ENCODE measurements around the gene PAK1. TPM values are rescaled to one million over a fixed set of nuclear protein-coding genes. Genes with fewer than 3 reads are reported as not detected.

PAK1 gene
- total and polyA plus RNA-seq, 7 experiments from 2014 or later: 15.5 to 67.2 (median 23.2) TPM

- DNase-seq: no peak
- CTCF ChIA-PET: no interaction called here
- Mint-ChIP-seq H3K27ac (peak overlapping the region in 2 of 9 donors; percentile 3 to 59), H3K27me3 (no peaks in the 10 kb centered on the region), H3K9me3 (no peaks in the 10 kb centered on the region), H3K36me3 (no peaks in the 10 kb centered on the region), H3K4me3 (peak overlapping the region in 4 of 10 donors; percentile 29 to 52 (median 44)), H3K4me1 (peaks cover 20 to 41% (median 34%) of the 10 kb centered on the region in 7 donors)
- Histone ChIP-seq H3K4me1 (ENCODE audit: control insufficient read depth in 2 of 2, insufficient read depth in 2 of 2, low read length in 2 of 2) (peaks cover 0 to 9% of the 10 kb centered on the region in 2 donors), H3K27me3 (ENCODE audit: control insufficient read depth in 2 of 2, insufficient read depth in 2 of 2, low read length in 2 of 2) (no peaks in the 10 kb centered on the region), H3K4me3 (ENCODE audit: low read length) (no peak overlapping the region), H3K9me3 (ENCODE audit: control insufficient read depth in 2 of 3, low read length in 3 of 3) (no peaks in the 10 kb centered on the region), H3K27ac (ENCODE audit: low read depth, low read length) (no peak overlapping the region), H3K36me3 (ENCODE audit: control insufficient read depth in 2 of 3, insufficient read depth in 3 of 3, low read length in 3 of 3) (no peaks in the 10 kb centered on the region)
- intact Hi-C loops (cut with micrococcal nuclease): no loop called here
- POLR2A ChIA-PET: no interaction called here
- no peak for ATAC-seq
Observed at GRCh38 chr11:77448269-77448668, 25.6 kb downstream of the PAK1 start.

DNA sequence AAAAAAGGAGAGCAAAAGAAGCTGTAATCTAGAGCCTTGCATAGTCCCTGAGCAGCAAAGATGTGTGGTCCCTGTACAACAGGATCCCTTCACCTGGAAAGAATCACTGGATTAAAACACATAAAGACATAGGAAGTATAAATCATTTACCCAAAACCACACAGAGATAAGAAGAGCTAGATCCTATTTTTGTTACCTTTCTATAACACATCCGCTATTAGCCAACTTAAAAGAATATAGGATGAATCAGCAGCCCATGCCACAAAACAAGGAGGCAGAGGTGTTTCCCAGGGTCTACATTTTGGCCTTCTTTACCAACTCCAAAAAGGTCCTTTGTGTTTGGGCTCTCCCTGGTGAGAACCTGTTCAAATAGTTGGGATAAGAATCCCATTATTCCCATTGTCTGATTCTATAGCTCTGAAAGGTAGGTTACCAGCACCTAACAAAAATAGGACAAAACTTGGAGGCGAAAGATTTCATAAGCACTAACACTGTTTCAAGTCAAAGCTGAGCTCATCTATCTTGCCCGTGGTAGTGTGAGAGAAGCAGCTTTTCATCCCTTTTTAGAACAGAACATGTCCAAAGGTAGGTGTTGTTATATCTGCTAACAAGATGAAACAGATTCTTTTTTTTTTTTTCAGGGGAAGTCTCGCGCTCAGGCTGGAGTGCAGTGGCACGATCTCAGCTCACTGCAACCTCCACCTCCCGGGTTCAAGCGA, 26.8 kb downstream of the PAK1 start:
- no peak for ATAC-seq
- H3K36me3 Mint-ChIP-seq: no peaks in the 10 kb centered on the region
- Histone ChIP-seq H3K27me3 (ENCODE audit: control insufficient read depth in 2 of 2, insufficient read depth in 2 of 2, low read length in 2 of 2) (no peaks in the 10 kb centered on the region), H3K4me1 (ENCODE audit: control insufficient read depth in 2 of 2, insufficient read depth in 2 of 2, low read length in 2 of 2) (peaks cover 0 to 9% of the 10 kb centered on the region in 2 donors), H3K27ac (ENCODE audit: low read depth, low read length) (no peak overlapping the region), H3K36me3 (ENCODE audit: control insufficient read depth in 2 of 3, insufficient read depth in 3 of 3, low read length in 3 of 3) (no peaks in the 10 kb centered on the region), H3K9me3 (ENCODE audit: control insufficient read depth in 2 of 3, low read length in 3 of 3) (no peaks in the 10 kb centered on the region), H3K4me3 (ENCODE audit: low read length) (no peak overlapping the region)
- CTCF ChIA-PET: interaction anchor here (1.0 kb wide), 1 partner anchor 28 kb away, joined by 3 read pairs; no protein-coding TSS in a partner anchor
- DNase-seq: no peak
- H3K27me3 Mint-ChIP-seq: no peaks in the 10 kb centered on the region
- intact Hi-C loops (cut with micrococcal nuclease): no loop called here
- no peak overlapping the region for H3K4me3 Mint-ChIP-seq
- H3K4me1 Mint-ChIP-seq: peaks cover 20 to 44% (median 34%) of the 10 kb centered on the region in 7 donors
- no peaks in the 10 kb centered on the region for H3K9me3 Mint-ChIP-seq
- POLR2A ChIA-PET: no interaction called here
- peak overlapping the region in 1 of 9 donors; percentile 1 for H3K27ac Mint-ChIP-seq

- Histone ChIP-seq H3K4me1 (ENCODE audit: control insufficient read depth in 2 of 2, insufficient read depth in 2 of 2, low read length in 2 of 2) (peaks cover 0 to 5% of the 10 kb centered on the region in 2 donors), H3K9me3 (ENCODE audit: control insufficient read depth in 2 of 3, low read length in 3 of 3) (no peaks in the 10 kb centered on the region), H3K36me3 (ENCODE audit: control insufficient read depth in 2 of 3, insufficient read depth in 3 of 3, low read length in 3 of 3) (no peaks in the 10 kb centered on the region), H3K27me3 (ENCODE audit: control insufficient read depth in 2 of 2, insufficient read depth in 2 of 2, low read length in 2 of 2) (no peaks in the 10 kb centered on the region), H3K4me3 (ENCODE audit: low read length) (no peak overlapping the region), H3K27ac (ENCODE audit: low read depth, low read length) (no peak overlapping the region)
- Mint-ChIP-seq H3K4me1 (peaks cover 16 to 28% (median 25%) of the 10 kb centered on the region in 7 donors), H3K4me3 (no peak overlapping the region), H3K27ac (no peak overlapping the region), H3K27me3 (no peaks in the 10 kb centered on the region), H3K9me3 (no peaks in the 10 kb centered on the region), H3K36me3 (no peaks in the 10 kb centered on the region)
- intact Hi-C loops (cut with micrococcal nuclease): no loop called here
- ChIA-PET CTCF (no interaction called here), POLR2A (no interaction called here)
- DNase-seq (no peak), ATAC-seq (no peak)
Observed at GRCh38 chr11:77444261-77444660, 29.6 kb downstream of the PAK1 start.

GRCh38 chr11:77442394-77443053, 31.4 kb downstream of the PAK1 start:
- no peaks in the 10 kb centered on the region for H3K27me3 ChIP-seq (ENCODE audit: control insufficient read depth in 2 of 2, insufficient read depth in 2 of 2, low read length in 2 of 2)
- ChIA-PET CTCF (no interaction called here), POLR2A (no interaction called here)
- H3K27ac Mint-ChIP-seq: no peak overlapping the region
- no peaks in the 10 kb centered on the region for H3K4me1 ChIP-seq (ENCODE audit: control insufficient read depth in 2 of 2, insufficient read depth in 2 of 2, low read length in 2 of 2)
- no peak for DNase-seq
- no peaks in the 10 kb centered on the region for H3K9me3 ChIP-seq (ENCODE audit: control insufficient read depth in 2 of 3, low read length in 3 of 3)
- peaks cover 6 to 14% (median 10%) of the 10 kb centered on the region in 7 donors for H3K4me1 Mint-ChIP-seq
- ATAC-seq: no peak
- H3K4me3 Mint-ChIP-seq: no peak overlapping the region
- no peaks in the 10 kb centered on the region for H3K36me3 Mint-ChIP-seq
- H3K27ac ChIP-seq (ENCODE audit: low read depth, low read length): no peak overlapping the region
- no peaks in the 10 kb centered on the region for H3K36me3 ChIP-seq (ENCODE audit: control insufficient read depth in 2 of 3, insufficient read depth in 3 of 3, low read length in 3 of 3)
- H3K9me3 Mint-ChIP-seq: no peaks in the 10 kb centered on the region
- intact Hi-C loops (cut with micrococcal nuclease): no loop called here
- no peak overlapping the region for H3K4me3 ChIP-seq (ENCODE audit: low read length)
- peaks cover 0 to 6% (median 0%) of the 10 kb centered on the region in 5 donors for H3K27me3 Mint-ChIP-seq

DNA sequence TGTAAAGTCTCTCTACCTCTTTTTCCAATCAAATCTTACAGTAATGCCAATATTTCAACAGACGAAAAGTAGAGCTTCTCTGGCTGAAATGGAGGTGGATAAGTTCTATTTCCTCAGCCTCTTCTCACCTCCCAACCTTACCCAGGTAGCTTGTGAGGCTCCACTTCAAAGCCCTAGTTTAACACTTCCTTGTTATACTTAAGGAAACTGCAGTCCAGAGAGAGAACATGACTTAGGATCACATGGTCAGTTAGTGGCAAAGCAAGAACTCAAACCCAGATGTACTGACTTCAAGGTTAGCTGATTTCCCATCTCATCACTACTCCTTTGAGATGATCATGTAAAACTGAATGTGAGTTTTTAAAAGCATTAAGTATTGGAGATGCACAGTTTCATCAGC, 32.5 kb downstream of the PAK1 start:
- Histone ChIP-seq H3K9me3 (ENCODE audit: control insufficient read depth in 2 of 3, low read length in 3 of 3) (no peaks in the 10 kb centered on the region), H3K4me1 (ENCODE audit: control insufficient read depth in 2 of 2, insufficient read depth in 2 of 2, low read length in 2 of 2) (no peaks in the 10 kb centered on the region), H3K27me3 (ENCODE audit: control insufficient read depth in 2 of 2, insufficient read depth in 2 of 2, low read length in 2 of 2) (no peaks in the 10 kb centered on the region), H3K4me3 (ENCODE audit: low read length) (no peak overlapping the region), H3K27ac (ENCODE audit: low read depth, low read length) (no peak overlapping the region), H3K36me3 (ENCODE audit: control insufficient read depth in 2 of 3, insufficient read depth in 3 of 3, low read length in 3 of 3) (no peaks in the 10 kb centered on the region)
- Mint-ChIP-seq H3K36me3 (no peaks in the 10 kb centered on the region), H3K4me3 (no peak overlapping the region), H3K27ac (no peak overlapping the region), H3K27me3 (peaks cover 0 to 7% (median 0%) of the 10 kb centered on the region in 5 donors), H3K4me1 (peaks cover 0 to 7% (median 0%) of the 10 kb centered on the region in 7 donors), H3K9me3 (no peaks in the 10 kb centered on the region)
- ChIA-PET CTCF (no interaction called here), POLR2A (no interaction called here)
- no peak for DNase-seq
- ATAC-seq: no peak
- intact Hi-C loops (cut with micrococcal nuclease): no loop called here

- H3K27ac ChIP-seq (ENCODE audit: low read depth, low read length): no peak overlapping the region
- no peaks in the 10 kb centered on the region for H3K36me3 ChIP-seq (ENCODE audit: control insufficient read depth in 2 of 3, insufficient read depth in 3 of 3, low read length in 3 of 3)
- ChIA-PET POLR2A (no interaction called here), CTCF (no interaction called here)
- H3K36me3 Mint-ChIP-seq: no peaks in the 10 kb centered on the region
- no peak overlapping the region for H3K4me3 Mint-ChIP-seq
- H3K4me1 Mint-ChIP-seq: peaks cover 0 to 6% (median 0%) of the 10 kb centered on the region in 7 donors
- peaks cover 0 to 7% (median 0%) of the 10 kb centered on the region in 5 donors for H3K27me3 Mint-ChIP-seq
- H3K9me3 Mint-ChIP-seq: no peaks in the 10 kb centered on the region
- DNase-seq (no peak), ATAC-seq (no peak)
- no peak overlapping the region for H3K4me3 ChIP-seq (ENCODE audit: low read length)
- intact Hi-C loops (cut with micrococcal nuclease): no loop called here
- H3K9me3 ChIP-seq (ENCODE audit: control insufficient read depth in 2 of 3, low read length in 3 of 3): no peaks in the 10 kb centered on the region
- H3K27ac Mint-ChIP-seq: no peak overlapping the region
- H3K4me1 ChIP-seq (ENCODE audit: control insufficient read depth in 2 of 2, insufficient read depth in 2 of 2, low read length in 2 of 2): no peaks in the 10 kb centered on the region
- no peaks in the 10 kb centered on the region for H3K27me3 ChIP-seq (ENCODE audit: control insufficient read depth in 2 of 2, insufficient read depth in 2 of 2, low read length in 2 of 2)
Observed at GRCh38 chr11:77440678-77441077, 33.2 kb downstream of the PAK1 start.

DNA sequence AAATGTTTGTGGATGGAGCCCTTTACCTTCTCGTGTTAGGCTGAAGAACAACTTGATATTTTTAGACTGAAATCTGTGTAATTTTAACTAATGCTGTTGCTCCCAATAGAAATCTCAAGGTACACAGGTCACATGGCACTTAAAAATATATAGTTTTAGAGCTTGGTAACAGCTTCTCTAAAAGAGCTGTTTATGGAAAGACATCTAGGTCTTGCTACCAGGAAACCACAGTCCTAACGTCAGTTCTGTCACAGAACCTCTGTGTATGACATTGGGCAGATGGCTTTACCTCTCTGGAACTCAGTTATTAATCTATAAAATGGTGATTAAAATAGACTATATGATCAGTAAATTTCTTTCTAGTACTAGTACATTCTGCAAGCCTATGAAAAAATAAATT, 35.4 kb downstream of the PAK1 start:
- H3K27ac ChIP-seq (ENCODE audit: low read depth, low read length): no peak overlapping the region
- H3K4me1 ChIP-seq (ENCODE audit: control insufficient read depth in 2 of 2, insufficient read depth in 2 of 2, low read length in 2 of 2): no peaks in the 10 kb centered on the region
- no peaks in the 10 kb centered on the region for H3K36me3 ChIP-seq (ENCODE audit: control insufficient read depth in 2 of 3, insufficient read depth in 3 of 3, low read length in 3 of 3)
- H3K4me3 ChIP-seq (ENCODE audit: low read length): no peak overlapping the region
- H3K36me3 Mint-ChIP-seq: no peaks in the 10 kb centered on the region
- H3K27me3 Mint-ChIP-seq: peaks cover 0 to 7% (median 0%) of the 10 kb centered on the region in 5 donors
- DNase-seq (no peak), ATAC-seq (no peak)
- H3K27me3 ChIP-seq (ENCODE audit: control insufficient read depth in 2 of 2, insufficient read depth in 2 of 2, low read length in 2 of 2): no peaks in the 10 kb centered on the region
- ChIA-PET POLR2A (no interaction called here), CTCF (no interaction called here)
- intact Hi-C loops (cut with micrococcal nuclease): no loop called here
- peaks cover 0 to 3% (median 0%) of the 10 kb centered on the region in 7 donors for H3K4me1 Mint-ChIP-seq
- H3K27ac Mint-ChIP-seq: no peak overlapping the region
- no peaks in the 10 kb centered on the region for H3K9me3 Mint-ChIP-seq
- no peaks in the 10 kb centered on the region for H3K9me3 ChIP-seq (ENCODE audit: control insufficient read depth in 2 of 3, low read length in 3 of 3)
- no peak overlapping the region for H3K4me3 Mint-ChIP-seq
